GM21825 (cell line): Measurements from ENCODE around the gene OR4N5.
"Not testable (repeated sequence)": the region's sequence is repeated elsewhere in the genome, so short reads cannot be mapped to it uniquely, and the experiment has no call there.

Experiments
- ATAC-seq: cut with Tn5 transposase; IDR thresholded peaks from one replicate; pipeline ENCODE4 v1.9.1; 2021; ENCODE audit warnings: mild to moderate bottlenecking, moderate library complexity; ENCODE audit not compliant: unreplicated experiment

The OR4N5 gene, protein sequence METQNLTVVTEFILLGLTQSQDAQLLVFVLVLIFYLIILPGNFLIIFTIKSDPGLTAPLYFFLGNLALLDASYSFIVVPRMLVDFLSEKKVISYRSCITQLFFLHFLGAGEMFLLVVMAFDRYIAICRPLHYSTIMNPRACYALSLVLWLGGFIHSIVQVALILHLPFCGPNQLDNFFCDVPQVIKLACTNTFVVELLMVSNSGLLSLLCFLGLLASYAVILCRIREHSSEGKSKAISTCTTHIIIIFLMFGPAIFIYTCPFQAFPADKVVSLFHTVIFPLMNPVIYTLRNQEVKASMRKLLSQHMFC

GRCh38 chr14:20138520-20138919 is at the start of gene OR4N5:
Gene OR4N5, plus strand, starts transcription at chr14:20138820. Its CDS starts 4,916 bp downstream, at chr14:20143736.
- no peak for ATAC-seq

GRCh38 chr14:20092050-20092449 is 46.6 kb upstream of the OR4N5 start:
- ATAC-seq: no peak

DNA sequence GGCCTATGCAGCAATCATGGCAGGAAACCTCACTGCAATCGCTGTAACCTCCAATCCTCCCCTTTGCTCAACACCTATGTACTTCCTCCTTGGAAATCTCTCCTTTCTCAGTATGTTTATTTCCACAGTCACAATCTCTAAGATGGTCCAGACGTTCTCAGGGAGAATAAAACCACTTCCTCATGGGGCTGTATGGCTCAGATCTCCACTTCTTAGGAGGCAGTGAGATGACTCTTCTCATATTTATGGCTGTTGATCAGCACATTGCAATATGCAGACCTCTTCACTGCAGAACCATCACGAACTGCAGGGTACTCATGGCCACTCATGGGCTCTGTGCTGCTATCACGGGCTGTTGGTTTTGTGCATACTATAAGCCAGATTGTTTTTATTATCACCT is 45.2 kb upstream of the OR4N5 start:
- ATAC-seq: no peak

GRCh38 chr14:20098926-20099770 is 39.5 kb upstream of the OR4N5 start:
- ATAC-seq: not testable (repeated sequence)

- no peak for ATAC-seq
These were observed 28.2 kb upstream of the OR4N5 start, which contains the start of gene OR4K17 for GRCh38 chr14:20110438-20110837. Gene OR4K17, plus strand, starts transcription at chr14:20110739. Its CDS starts 6,761 bp downstream, at chr14:20117500.

DNA sequence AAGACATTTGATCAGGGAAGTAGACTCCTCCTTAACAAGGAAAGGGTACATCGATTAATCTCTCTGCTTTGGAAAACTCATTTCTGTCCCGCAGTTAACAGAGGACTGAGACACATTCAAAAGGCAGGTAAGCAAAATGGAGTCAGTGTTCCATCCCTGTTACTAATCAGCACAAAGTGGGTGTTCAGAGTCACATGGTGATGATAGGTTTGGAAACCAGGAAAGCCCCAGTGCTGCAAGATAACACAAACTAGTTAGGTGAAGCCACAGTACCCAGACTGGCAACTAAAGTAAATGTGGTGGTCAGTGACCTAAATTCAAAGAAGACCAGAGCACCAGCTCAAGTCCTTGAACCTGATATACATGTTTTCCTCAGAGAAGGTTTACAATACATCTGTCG is 26.3 kb upstream of the OR4N5 start:
- ATAC-seq: no peak

DNA sequence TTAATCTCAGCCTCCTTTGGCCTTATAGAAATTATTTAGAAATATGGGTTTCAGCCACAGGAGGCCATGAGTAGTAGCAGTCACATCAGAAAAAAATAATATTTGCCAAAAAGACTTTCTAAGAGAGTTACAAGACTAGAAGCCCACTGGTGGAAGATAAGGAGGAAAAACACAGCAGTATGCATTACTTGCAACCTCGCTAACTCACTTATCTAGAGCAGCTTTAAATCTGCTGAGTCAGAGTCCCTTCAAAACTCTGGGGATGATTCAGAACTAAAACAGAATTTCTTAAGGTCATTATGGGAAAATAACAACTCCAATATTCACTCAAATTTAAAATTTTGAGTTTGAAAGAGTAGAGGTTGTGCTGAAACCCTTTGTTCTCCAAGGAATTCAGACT is 21.9 kb upstream of the OR4N5 start:
- no peak for ATAC-seq

DNA sequence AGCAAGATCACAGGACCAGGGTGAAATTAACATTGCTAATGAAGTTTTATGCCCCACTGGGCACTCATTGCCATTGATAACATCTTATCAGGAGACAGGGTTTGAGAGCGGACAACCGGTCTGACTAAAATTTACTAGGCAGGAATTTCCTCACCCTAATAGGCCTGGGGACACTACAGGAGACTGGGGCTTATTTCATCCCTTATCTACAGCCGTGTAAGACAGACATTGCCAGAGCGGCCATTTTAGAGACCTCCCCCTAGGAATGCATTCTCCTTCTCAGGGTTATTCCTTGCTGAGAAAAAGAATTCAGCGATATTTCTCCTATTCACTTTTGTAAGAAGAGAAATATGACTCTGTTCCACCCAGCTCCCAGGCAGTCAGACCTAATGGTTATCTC is 19.8 kb upstream of the OR4N5 start:
- ATAC-seq: no peak

DNA sequence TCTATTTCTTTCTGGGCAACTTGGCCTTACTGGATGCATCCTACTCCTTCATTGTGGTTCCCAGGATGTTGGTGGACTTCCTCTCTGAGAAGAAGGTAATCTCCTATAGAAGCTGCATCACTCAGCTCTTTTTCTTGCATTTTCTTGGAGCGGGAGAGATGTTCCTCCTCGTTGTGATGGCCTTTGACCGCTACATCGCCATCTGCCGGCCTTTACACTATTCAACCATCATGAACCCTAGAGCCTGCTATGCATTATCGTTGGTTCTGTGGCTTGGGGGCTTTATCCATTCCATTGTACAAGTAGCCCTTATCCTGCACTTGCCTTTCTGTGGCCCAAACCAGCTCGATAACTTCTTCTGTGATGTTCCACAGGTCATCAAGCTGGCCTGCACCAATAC is 5.3 kb downstream of the OR4N5 start:
- ATAC-seq: no peak

DNA sequence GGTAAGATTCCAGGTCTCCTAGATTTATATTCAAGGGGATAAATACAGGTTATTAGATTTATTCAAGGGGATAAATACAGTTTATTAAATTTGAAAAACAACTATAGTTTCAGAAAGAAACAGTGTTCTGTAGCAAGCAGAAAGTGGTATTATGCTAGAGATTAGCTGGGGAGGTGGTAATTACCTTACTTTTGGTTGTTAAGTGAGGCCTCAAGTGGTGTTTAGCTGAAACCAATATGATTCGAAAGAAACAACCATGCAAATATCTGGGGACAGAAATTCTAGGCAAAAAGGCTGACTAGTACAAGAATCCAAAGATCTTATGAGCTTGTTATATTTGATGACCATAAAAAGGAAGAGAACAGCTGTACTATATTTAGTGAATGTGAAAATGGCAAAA is 6.2 kb downstream of the OR4N5 start:
- ATAC-seq: no peak

DNA sequence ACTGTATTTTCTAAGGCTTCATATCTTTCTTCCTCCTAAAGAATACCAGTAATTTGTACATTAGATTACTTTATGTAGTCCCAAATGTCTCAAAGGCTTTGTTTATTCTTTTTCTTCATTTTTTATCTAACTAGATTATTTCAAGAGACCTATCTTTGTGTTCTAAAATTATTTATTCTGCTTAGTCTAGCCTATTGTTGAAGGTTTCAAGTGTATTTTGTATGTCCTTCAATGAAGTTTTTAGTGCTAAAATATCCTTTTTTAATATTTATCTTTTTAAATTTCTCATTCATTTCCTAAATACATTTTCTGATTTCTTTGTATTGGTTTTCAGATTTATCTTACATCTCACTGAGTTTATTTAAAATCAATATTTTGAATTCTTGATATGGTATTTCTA is 25.8 kb downstream of the OR4N5 start:
- no peak for ATAC-seq

- no peak for ATAC-seq
These were observed 28.5 kb downstream of the OR4N5 start for GRCh38 chr14:20167091-20167490.

DNA sequence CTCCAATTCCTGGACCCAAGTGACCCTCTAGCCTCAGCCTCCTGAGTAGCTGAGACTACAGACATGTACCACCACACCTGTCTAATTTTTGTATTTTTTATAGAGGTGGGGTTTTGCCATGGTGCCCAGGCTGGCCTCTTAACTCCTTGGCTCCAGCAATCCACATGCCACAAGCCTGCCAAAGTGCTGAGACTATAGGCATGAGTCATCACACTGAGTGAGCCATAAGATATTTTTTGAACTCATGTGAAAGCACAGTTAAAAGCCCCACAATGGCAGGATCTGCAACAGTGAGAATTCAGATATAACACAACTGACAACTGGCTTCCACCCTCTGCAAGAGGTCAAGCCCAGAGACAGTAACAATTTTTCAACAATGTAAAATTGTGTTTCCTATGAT is 31.2 kb downstream of the OR4N5 start:
- ATAC-seq: not testable (repeated sequence)

GRCh38 chr14:20174205-20174604 is 35.6 kb downstream of the OR4N5 start:
- ATAC-seq: not testable (repeated sequence)

DNA sequence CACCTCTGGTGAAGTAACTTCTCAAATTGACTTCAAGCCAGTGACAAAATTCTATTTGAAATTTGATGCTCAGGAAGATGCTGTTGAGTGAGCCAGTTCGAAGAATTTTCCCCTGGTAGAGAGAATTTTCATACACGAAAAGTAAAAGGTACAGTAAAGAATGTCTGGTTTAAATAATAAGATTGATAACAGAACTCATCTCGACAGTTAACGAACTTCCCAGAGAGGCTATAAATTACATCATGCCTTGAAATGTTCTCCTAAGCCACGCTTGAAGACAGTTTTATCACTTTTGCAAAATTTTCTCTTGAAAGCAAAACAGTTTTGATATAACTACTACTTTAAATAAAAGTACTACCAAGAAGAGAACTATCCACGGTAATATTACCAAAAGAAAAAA is 37.7 kb downstream of the OR4N5 start:
- no peak for ATAC-seq

GRCh38 chr14:20177433-20177974 is 38.9 kb downstream of the OR4N5 start:
- no peak for ATAC-seq

DNA sequence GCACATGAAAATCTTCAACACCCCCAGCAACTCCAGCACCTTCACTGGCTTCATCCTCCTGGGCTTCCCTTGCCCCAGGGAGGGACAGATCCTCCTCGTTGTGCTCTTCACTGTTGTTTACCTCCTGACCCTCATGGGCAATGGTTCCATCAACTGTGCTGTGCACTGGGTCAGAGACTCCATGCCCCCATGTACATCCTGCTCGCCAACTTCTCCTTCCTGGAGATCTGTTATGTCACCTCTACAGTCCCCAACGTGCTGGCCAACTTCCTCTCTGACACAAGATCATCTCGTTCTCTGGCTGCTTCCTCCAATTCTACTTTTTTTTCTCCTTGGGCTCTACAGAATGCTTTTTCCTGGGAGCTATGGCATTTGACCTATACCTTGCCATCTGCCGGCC is 40.6 kb downstream of the OR4N5 start:
- no peak for ATAC-seq

GRCh38 chr14:20179880-20180279 is 41.3 kb downstream of the OR4N5 start:
- no peak for ATAC-seq

DNA sequence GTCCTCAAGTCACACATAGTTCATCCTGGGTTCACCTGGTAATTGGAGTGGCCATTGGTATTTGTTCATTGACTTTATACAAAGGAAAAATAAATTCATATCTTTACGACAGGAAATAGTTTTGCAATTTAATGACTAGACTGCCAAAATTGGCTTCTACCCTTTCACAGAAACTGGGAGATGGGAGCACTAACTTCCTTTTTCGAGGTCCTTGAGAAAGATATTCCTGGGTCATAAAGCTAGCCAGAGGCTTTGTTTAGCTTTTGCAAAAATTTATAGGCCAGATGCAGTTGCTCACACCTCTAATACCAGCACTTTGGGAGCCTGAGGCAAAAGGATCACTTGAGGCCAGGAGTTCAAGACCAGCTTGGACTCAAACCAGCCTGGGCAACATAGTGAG is 41.9 kb downstream of the OR4N5 start:
- no peak for ATAC-seq

- ATAC-seq: no peak
These were observed 45.6 kb downstream of the OR4N5 start for GRCh38 chr14:20184181-20184580.

DNA sequence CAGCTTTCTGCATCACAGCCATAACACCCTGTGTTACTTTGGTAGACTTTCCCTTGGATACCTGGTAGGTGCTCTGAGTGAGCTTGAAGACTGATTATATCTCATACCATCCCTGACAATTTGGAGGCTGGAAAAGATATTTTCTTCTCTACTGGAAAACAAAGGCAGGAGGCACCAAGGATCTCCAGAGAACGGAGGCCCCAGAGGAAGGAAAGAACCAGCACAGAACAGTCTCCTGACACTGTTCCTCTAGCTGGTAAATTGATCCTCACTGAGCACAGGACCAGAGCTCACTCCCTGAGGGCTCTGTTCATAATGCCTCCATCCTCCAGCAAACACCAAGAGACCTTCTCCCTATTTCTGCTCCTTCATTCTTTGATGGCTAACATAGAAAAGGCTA is 52.0 kb downstream of the OR4N5 start, which contains the start of gene OR11G2:
TSS of gene OR11G2 (plus strand) at position 301 of the 400 bp plus-strand sequence. CDS start 6,542 bp downstream, outside the sequence.
- ATAC-seq: no peak

DNA sequence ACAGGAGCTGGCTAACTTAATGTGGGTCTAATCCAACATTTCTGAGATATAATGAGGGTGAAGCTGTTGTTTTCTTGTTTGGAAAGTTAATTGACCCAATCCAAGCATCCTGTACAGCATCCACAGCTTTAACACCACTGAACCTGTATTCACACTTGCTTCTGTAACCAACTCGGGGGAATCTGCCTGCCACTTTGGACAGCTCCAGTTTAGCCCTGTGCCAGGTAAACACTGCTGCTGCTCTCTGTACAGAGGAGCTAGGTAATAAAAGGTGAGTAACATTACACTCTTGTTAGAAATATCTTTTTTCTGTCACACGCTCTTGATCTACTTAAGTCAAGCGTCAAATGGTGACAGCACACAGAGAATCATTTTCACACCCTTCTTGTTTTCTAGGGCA is 52.8 kb downstream of the OR4N5 start:
- ATAC-seq: no peak
